GM21737 (cell line): ENCODE data around the gene ANXA4.
"Not testable (repeated sequence)": the region's sequence is repeated elsewhere in the genome, so short reads cannot be mapped to it uniquely, and the experiment has no call there.

Source experiments
- ATAC-seq: cut with Tn5 transposase; IDR thresholded peaks from one replicate; pipeline ENCODE4 v1.9.1; 2021; ENCODE audit warnings: mild to moderate bottlenecking, moderate library complexity; ENCODE audit not compliant: unreplicated experiment

The ANXA4 gene

GRCh38 chr2:69718338-69718965 lies 23.5 kb upstream of the ANXA4 start:
- no peak for ATAC-seq

DNA sequence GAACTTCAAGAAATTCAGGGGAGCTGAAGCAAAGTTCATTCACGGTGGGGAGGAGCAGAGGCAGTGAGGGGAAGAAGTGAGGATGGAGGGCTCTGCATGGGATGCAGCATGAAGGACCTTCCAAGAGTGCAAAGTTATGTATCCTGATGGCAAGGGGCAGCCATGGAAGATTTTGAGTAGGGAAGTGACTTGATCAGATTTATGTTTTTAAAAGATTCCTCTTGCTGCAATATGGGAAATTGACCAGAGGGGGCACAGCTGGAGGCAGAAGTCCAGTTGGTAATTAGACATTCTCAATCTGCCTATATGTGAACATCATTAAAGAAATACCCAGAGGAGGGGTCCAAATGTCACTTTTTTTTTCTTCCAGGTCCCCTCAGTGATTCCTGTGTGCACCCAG lies 21.5 kb upstream of the ANXA4 start:
- ATAC-seq: no peak

DNA sequence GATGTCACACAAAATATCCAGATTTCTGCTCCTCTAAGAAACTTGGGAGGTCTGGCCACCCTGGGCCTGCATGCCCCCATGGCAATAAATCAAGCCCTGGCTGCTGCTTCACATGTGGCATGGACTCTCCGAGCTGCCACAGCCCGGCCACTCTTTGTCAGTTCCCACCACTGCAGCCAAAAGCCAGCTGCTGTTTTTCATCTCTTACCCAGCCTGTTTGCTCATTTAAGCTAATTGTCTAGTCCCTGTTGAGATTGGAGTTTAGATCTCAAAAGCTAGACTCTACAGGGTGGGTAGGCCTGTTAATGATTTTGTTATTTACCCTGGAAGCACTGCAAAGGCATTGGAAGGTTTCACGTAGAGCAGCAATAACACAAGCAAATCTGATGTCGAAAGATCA lies 20.9 kb upstream of the ANXA4 start:
- ATAC-seq: no peak

DNA sequence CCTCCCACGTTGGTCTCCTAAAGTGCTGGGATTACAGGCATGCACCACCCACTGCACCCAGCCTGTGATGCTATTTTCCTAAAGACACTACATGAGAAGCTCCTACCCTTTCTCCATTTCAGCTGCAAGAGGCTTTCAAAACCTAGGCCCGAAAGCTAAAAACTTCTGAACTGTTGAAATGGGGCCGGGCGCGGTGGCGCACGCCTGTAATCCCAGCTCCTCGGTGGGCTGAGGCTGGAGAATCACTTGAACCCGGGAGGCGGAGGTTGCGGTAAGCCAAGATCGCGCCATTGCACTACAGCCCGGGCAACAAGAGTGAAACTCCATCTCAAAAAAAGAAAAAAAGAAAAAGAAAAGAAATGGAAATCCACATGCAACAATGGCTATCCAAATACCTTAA lies 18.1 kb upstream of the ANXA4 start:
- no peak for ATAC-seq

- ATAC-seq: no peak
Observed at GRCh38 chr2:69724540-69725159, 17.3 kb upstream of the ANXA4 start.

DNA sequence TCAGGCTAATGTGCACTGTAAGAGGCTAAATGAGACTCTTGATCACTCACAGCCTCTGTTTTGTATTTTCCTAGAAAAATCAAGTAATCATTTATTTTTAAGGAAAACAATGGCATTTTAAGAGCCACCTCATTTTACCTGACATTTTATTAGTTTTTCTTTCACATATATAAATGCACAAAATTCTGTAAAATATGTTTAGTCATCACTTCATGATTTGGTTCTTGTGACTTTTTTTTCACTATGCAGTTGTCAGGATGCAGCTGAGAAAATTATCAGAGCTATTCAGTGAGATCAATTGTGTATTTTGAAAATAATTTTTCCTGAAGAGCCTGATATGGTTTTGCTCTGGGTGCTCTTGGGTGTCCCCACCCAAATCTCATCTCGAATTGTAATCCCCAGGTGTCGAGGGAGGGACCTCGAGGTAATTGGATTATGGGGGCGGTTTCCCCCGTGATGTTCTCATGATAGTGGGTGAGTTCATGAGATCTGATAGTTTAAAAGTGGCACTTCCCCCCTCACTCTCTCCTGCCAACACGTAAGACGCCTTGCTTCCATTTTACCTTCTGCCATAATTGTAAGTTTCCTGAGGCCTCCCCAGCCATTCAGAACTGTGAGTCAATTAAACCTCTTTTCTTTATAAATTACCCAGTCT lies 16.1 kb upstream of the ANXA4 start:
- ATAC-seq: no peak

DNA sequence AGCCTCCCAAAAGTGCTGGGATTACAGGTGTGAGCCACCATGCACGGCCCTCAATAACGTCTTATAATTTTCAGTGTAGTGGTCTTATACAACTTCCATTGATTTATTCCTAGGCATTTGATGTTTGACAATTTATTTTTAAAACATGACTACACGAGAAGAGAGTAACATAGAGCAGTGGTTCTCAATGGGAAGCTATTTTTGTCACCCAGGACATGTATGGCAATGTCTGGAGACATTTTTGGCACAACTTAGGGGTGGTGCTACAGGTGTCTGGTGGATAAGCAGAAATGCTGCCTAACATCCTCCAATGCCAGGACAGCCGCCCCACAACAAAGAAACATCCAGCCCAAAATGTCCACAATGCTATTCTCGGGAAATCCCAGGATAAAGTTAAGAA lies 12.7 kb upstream of the ANXA4 start:
- no peak for ATAC-seq

- no peak for ATAC-seq
Observed at GRCh38 chr2:69729781-69730180, 12.2 kb upstream of the ANXA4 start.

DNA sequence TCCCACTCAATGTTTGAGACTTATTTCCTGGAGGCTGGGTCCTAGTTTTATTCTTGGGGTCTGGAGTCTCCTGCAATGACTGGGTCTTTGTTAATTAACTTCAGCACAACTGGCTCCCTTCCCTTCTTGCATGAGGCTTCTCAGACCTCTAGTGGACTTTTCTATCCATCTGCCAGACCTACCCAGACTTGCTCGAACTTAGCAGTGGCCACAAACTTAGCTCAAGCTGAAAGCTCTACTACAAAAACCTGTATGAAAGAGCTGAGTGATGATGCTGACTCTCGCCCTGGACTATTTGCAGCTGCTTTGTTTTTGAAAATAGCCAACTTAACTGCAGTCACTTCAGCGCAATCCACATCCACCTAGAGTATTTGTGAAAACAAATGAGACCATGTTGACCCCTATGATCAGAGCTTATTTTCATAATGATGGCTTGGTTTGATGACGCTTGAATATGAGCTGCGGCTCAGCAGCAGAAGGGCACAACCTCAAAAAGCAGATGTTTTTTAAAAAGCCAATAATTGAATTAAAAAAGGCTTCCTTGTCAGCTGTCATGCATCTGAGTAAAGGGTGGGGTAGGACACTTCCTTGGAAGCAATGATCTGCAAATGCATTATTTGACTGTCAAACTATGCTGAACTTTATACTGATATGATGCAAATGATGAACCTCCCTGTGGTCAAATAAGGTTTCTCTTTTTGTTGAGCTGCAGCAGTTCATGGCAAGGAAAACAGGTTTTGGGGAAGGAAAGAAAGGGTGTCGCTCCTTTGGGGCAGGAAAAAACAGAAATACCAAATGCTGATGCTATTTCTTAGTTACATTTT lies 10.6 kb upstream of the ANXA4 start:
- no peak for ATAC-seq

DNA sequence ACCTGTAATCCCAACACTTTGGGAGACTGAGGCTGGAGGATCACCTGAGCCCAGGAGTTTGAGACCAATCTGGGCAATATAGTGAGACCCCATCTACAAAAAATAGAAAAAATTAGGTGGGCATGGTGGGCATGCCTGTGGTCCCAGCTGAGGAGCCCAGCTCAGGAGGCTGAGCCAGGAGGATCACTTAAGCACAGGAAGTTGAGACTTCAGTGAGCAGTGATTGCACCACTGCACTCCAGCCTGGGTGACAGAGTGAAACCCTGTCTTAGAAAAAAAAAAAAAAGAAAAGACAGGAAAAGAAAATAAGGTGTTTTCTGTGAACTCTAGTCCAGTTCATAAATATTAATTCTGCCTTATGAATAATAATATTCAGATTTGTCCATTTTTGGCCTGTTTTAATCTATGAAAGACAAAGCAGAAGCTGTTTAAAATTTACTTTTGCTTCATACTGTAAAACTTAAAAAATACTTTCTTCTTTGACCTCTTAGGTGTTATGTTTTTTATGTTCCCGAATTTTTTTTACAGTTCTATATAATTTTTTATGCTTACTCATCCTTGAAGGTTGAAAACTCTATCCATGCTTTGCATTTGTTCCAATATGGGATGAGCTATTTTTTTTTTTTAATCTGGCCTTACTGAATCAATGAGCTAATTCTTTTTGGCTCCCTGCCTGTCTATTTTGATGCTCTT lies 8.4 kb upstream of the ANXA4 start:
- no peak for ATAC-seq

GRCh38 chr2:69734035-69734611 lies 7.8 kb upstream of the ANXA4 start:
- ATAC-seq: no peak

DNA sequence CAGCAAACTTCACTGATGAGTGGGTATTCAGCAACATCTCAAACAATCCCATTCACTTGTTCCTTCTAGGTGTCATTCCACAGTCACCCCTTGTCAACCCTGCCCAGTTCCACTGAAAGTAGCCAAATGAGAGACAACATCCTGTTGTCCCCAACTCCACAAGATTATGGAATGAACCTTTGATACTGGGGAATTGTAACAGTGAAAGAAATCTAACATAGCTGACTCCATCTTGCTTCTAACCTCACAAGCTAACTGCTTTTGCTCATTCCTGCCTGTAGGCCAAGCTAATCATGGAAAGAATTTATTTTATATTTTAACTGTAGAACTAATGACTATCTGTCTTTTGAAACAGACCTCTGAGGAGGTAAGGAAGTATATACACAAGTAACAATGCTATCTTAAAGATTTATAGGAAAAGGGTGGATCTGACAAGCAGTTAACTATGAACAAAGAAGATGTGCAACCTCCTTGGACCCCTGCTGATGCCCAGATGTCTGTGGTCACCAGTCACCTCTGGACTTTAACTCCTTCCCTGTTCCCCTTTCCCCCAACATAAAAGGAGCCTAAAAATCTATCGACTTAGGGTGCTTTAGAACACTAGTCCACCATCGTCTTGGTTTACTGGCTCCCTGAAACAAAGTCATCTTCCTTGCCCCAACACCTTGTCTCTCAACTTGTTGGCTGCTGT lies 6.9 kb upstream of the ANXA4 start:
- no peak for ATAC-seq

DNA sequence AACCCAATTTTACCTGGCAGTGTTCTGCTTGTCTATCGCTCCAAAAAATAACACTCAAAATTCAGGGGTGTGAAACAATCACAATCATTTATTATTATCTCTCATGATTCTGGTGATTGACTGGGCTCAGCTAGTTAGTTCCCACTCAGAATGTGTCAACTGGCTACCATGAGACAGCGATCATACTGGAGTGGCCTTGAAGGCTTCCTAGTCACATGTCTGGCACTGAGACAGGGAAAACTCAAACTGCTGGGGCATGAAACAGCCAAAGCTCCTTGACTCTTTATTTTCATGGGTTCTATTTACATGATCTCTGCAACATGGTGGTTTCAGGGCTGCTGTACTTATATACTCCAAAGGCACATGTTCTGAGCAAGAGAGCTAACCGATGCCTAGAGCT lies 6.2 kb upstream of the ANXA4 start:
- no peak for ATAC-seq

DNA sequence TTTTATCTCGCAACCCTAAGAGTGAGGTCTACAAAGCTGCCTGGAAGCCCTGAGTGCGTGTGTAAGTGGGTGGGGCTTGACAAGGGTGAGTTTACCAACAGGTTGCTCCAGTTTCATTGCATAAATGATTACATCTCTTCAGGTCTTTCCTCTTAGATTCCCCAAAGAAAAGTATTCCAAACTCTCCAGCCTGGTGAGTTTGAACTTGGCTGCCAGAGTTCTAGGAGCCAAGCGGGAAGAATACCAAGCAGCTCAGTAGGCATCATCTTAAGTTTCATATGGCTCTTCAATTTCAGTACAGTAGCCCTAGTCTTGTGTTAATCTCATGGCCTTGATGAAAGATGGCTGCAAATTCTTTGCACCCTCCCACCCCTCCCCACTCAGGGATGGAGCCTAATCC lies 3.8 kb upstream of the ANXA4 start:
- ATAC-seq: not testable (repeated sequence)

DNA sequence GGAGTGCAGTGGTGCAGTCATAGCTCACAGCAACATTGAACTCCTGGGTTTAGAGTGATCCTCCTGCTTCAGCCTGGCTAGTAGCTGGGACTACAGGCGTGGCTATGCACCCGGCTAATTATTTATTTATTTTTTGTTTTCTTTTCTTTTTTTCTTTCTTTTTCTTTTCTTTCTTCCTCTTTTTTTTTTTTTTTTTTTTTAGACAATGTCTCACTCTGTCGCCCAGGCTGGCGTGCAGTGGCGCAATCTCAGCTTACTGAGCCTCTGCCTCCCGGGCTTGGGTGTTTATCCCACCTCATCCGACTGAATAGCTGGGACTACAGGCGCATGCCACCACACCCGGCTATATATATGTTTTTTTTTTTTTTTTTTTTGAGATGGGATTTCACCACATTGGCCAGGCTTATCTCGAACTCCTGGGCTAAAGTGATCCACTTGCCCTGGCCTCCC lies 1.4 kb upstream of the ANXA4 start:
- ATAC-seq: no peak

DNA sequence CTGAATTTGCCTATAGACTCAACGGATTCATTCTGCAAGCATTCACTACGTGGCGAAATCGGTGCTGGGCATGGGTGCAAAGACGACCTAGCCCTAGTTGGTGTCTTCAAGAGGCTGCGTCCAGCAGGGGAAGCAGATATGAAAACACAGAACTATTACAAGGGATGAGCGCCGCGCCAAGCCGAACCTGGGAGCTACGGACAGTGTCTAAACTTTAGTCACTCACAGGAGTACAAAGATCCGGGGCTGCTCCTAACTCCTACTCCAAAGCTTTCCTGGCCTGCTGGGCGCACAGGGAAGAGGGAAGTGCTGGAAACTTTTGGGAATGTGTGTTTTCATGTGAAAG lies 732 bp upstream of the ANXA4 start:
- no peak for ATAC-seq

DNA sequence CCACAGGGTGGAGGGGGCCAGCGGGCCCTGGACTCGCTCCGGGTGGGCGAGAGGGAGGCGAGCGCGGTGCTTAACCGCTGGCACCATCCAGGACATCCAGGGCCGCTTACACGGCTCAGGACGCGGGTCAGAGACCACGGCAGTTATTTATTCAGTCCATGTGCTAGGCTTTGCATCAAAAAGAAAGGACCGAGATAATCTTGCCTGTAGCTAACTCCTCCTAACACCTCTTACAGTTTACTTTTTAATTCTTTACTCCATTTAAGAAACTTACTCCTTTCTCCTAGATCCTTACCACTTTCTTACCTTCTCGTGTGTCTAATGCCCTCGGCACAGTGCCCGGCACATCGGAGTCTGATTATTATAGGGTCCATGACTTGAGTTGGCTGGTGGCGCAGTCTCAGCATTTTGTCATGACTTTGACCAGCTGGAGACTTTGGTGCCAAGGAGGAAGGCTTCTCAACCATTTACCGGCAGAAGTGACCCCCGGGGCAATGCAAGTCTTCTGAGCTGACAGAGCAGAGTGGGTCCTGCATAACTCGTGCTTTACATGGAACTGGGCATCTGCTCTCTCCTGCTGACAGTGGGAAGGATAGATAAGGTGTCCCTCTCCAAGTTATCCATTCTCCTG lies 503 bp downstream of the ANXA4 start:
- peak; percentile 25 for ATAC-seq

DNA sequence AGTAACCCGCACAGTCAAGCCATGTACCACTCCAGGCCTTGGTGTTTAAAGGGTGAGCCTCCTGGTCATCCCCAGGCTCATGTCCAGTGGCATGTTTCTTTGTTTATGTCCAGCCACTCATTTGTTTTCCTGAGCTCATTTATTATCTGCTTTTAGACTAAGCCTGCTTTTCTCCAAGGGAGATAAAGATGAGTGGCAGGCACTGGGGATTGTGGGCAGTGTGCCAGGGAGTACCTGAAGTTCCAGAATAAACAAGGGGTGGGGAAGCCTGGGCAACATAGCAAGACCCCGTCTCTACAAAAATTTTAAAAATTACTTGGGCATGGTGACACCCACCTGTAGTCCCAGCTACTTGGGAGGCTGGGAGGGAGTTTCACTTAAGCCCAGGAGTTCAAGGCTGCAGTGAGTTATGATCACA lies 1.9 kb downstream of the ANXA4 start:
- ATAC-seq: no peak

- ATAC-seq: no peak
Observed at GRCh38 chr2:69744456-69744855, 2.5 kb downstream of the ANXA4 start.

GRCh38 chr2:69745035-69745434 lies 3.1 kb downstream of the ANXA4 start:
- ATAC-seq: no peak
